Mesenchymal stem cell (in vitro differentiated cells and primary cell): ENCODE data around the gene CLCA1. TPM values are rescaled to one million over a fixed set of nuclear protein-coding genes. Genes with fewer than 3 reads are reported as not detected.
A peak's percentile ranks its signal among the peaks of the same experiment; 100 is the strongest.

ENCODE experiments used
- DNase-seq: peaks from one replicate; pipeline ENCODE4 v3.0.0-alpha.2; 2013
- H2AFZ ChIP-seq: one replicate; pipeline ENCODE4 v1.6.1; 2013; ENCODE audit warnings: low read depth, mild to moderate bottlenecking, control low read depth, inconsistent platforms, low read length, moderate library complexity
- H2AK5ac ChIP-seq: 2 replicates; pipeline ENCODE4 v1.6.1; 2013; ENCODE audit warnings: low read length, moderate library complexity, mild to moderate bottlenecking, inconsistent platforms; ENCODE audit not compliant: severe bottlenecking
- H2BK120ac ChIP-seq: one replicate; pipeline ENCODE4 v1.6.1; 2013; ENCODE audit warnings: low read depth, mild to moderate bottlenecking, inconsistent platforms, low read length, moderate library complexity
- H2BK12ac ChIP-seq, 2 experiments: one replicate each; pipeline ENCODE4 v1.6.1; 2013; ENCODE audit warnings: inconsistent platforms in 2 of 2, low read length in 2 of 2, mild to moderate bottlenecking in 2 of 2, moderate library complexity in 2 of 2, control low read depth in 1 of 2
- H2BK15ac ChIP-seq: one replicate; pipeline ENCODE4 v1.6.1; 2013; ENCODE audit warnings: mild to moderate bottlenecking, low read depth, inconsistent platforms; ENCODE audit not compliant: poor library complexity, severe bottlenecking
- H2BK5ac ChIP-seq: 2 replicates; pipeline ENCODE4 v1.6.1; 2013; ENCODE audit warnings: low read depth, mild to moderate bottlenecking, low read length, control low read depth, inconsistent platforms; ENCODE audit not compliant: poor library complexity, severe bottlenecking
- H3K14ac ChIP-seq, 2 experiments: one replicate each; pipeline ENCODE4 v1.6.1; 2013; ENCODE audit warnings: inconsistent platforms in 2 of 2, low read length in 2 of 2, control low read depth in 1 of 2, mild to moderate bottlenecking in 1 of 2, moderate library complexity in 1 of 2
- H3K18ac ChIP-seq, 2 experiments: one replicate each; pipeline ENCODE4 v1.6.1; 2013; ENCODE audit warnings: inconsistent platforms in 2 of 2, low read length in 2 of 2, control low read depth in 1 of 2, low read depth in 1 of 2, mild to moderate bottlenecking in 1 of 2
- H3K23ac ChIP-seq, 2 experiments: one replicate each; pipeline ENCODE4 v1.6.1; 2013; ENCODE audit warnings: inconsistent platforms in 2 of 2, low read length in 2 of 2, mild to moderate bottlenecking in 2 of 2, moderate library complexity in 2 of 2, control low read depth in 1 of 2
- H3K27ac ChIP-seq: 2 replicates; pipeline ENCODE4 v1.5.1; 2013; ENCODE audit warnings: mild to moderate bottlenecking, moderate library complexity, low read length, control low read depth, inconsistent platforms; ENCODE audit not compliant: poor library complexity, severe bottlenecking
- H3K27me3 ChIP-seq, 2 experiments: 2 replicates each; pipeline versions ENCODE4 v1.6.1 to v1.7.0; 2013; ENCODE audit warnings: low read length in 2 of 2, mild to moderate bottlenecking in 2 of 2, moderate library complexity in 2 of 2, control low read depth in 1 of 2, inconsistent platforms in 1 of 2; ENCODE audit not compliant: control insufficient read depth in 1 of 2, insufficient read depth in 1 of 2
- H3K36me3 ChIP-seq, 2 experiments: 2 replicates each; pipeline versions ENCODE4 v1.6.1 to v1.7.0; 2013; ENCODE audit warnings: low read length in 2 of 2, control low read depth in 1 of 2, inconsistent platforms in 1 of 2, low read depth in 1 of 2, mild to moderate bottlenecking in 1 of 2; ENCODE audit not compliant: insufficient read depth in 2 of 2, control insufficient read depth in 1 of 2
- H3K4ac ChIP-seq, 2 experiments: one replicate each; pipeline ENCODE4 v1.6.1; 2013; ENCODE audit warnings: inconsistent platforms in 2 of 2, low read length in 2 of 2, mild to moderate bottlenecking in 2 of 2, moderate library complexity in 2 of 2, control low read depth in 1 of 2, low read depth in 1 of 2
- H3K4me1 ChIP-seq: 2 replicates; pipeline ENCODE4 v1.6.1; 2013; ENCODE audit warnings: low read depth, low read length, control low read depth; ENCODE audit not compliant: control insufficient read depth, insufficient read depth
- H3K4me2 ChIP-seq: 2 replicates; pipeline ENCODE4 v1.6.1; 2013; ENCODE audit warnings: low read length, mild to moderate bottlenecking, inconsistent platforms; ENCODE audit not compliant: poor library complexity, severe bottlenecking
- H3K4me3 ChIP-seq, 2 experiments: 2 replicates each; pipeline versions ENCODE4 v1.5.1 to v1.7.0; 2013; ENCODE audit warnings: low read length in 2 of 2, mild to moderate bottlenecking in 2 of 2, control low read depth in 1 of 2, low read depth in 1 of 2; ENCODE audit not compliant: insufficient read depth in 1 of 2
- H3K79me1 ChIP-seq: replicated peaks from 2 replicates; pipeline ENCODE4 v1.6.1; 2013; ENCODE audit warnings: mild to moderate bottlenecking, control low read depth, low read length, inconsistent platforms; ENCODE audit not compliant: poor library complexity, severe bottlenecking
- H3K9ac ChIP-seq: 2 replicates; pipeline ENCODE4 v1.7.0; 2013; ENCODE audit warnings: mild to moderate bottlenecking, low read length, moderate library complexity
- H3K9me3 ChIP-seq: 2 replicates; pipeline ENCODE4 v1.7.0; 2013; ENCODE audit warnings: mild to moderate bottlenecking, low read length; ENCODE audit not compliant: control insufficient read depth
- H4K8ac ChIP-seq: one replicate; pipeline ENCODE4 v1.6.1; 2013; ENCODE audit warnings: inconsistent platforms, mild to moderate bottlenecking, low read length, moderate library complexity
- H4K91ac ChIP-seq: one replicate; pipeline ENCODE4 v1.6.1; 2013; ENCODE audit warnings: mild to moderate bottlenecking, low read length, inconsistent platforms
- WGBS: methylation state at CpG from one replicate; pipeline ENCODE4 v1.1.7; 2013; ENCODE audit warnings: mixed read lengths; 5-methylcytosine and 5-hydroxymethylcytosine counted together
- polyA plus RNA-seq, 2 experiments: library from polyadenylated mRNA; stranded (reverse); fragments of 200-250 nt; gene quantifications; one replicate each; pipeline ENCODE4 v1.2.3, GENCODE V29; 2013

CLCA1 gene
- polyA plus RNA-seq (2013, experiment 1 of 2) = not detected
- 0.01 TPM for polyA plus RNA-seq (2013, experiment 2 of 2)

- Histone ChIP-seq H3K36me3 (no peaks in the 10 kb centered on the region), H3K9me3 (no peaks in the 10 kb centered on the region)
These were observed at the start of gene CLCA1 for GRCh38 chr1:86468501-86468977. Gene CLCA1, plus strand, starts transcription at chr1:86468927. Its CDS starts 45 bp downstream, at chr1:86468972.

GRCh38 chr1:86419277-86419903 is 49.3 kb upstream of the CLCA1 start:
- Histone ChIP-seq H4K91ac (no peak overlapping the region), H2BK12ac (no peak overlapping the region), H4K8ac (no peak overlapping the region), H3K9me3 (no peaks in the 10 kb centered on the region), H3K9ac (peak overlapping the region; percentile 42), H2AK5ac (no peak overlapping the region), H3K36me3 (no peaks in the 10 kb centered on the region), H2BK120ac (no peak overlapping the region), H3K4me3 (no peak overlapping the region), H3K18ac (no peak overlapping the region), H3K4me1 (peaks cover 1% of the 10 kb centered on the region), H2BK5ac (no peak overlapping the region), H3K27ac (no peak overlapping the region), H3K4me2 (no peak overlapping the region), H3K23ac (no peak overlapping the region), H3K79me1 (no peaks in the 10 kb centered on the region), H2AFZ (no peak overlapping the region), H2BK15ac (no peak overlapping the region), H3K27me3 (peaks cover 0 to 5% of the 10 kb centered on the region in 2 experiments), H3K4ac (no peak overlapping the region), H3K14ac (no peak overlapping the region)
- peak; percentile 19 for DNase-seq
- 51% methylated on average over 3 of the region's 4 CpGs for WGBS

More at GRCh38 chr1:86468501-86468977, at the start of gene CLCA1:
- H4K8ac ChIP-seq = no peak within 1 kb of the TSS
- H2BK5ac ChIP-seq = no peak within 1 kb of the TSS
- no peak within 1 kb of the TSS for H2BK12ac ChIP-seq
- no peak within 1 kb of the TSS for H2BK15ac ChIP-seq
- no peak within 1 kb of the TSS for H4K91ac ChIP-seq
- no peaks in the 10 kb centered on the region for H3K79me1 ChIP-seq
- no peak within 1 kb of the TSS for H3K4me3 ChIP-seq
- no peak within 1 kb of the TSS for H3K23ac ChIP-seq
- DNase-seq = no peak
- H3K27me3 ChIP-seq = peaks cover 0 to 19% of the 10 kb centered on the region in 2 experiments
- H2AK5ac ChIP-seq = no peak within 1 kb of the TSS
- no peak within 1 kb of the TSS for H2AFZ ChIP-seq
- H2BK120ac ChIP-seq = no peak within 1 kb of the TSS
- H3K27ac ChIP-seq = no peak within 1 kb of the TSS
- no peak within 1 kb of the TSS for H3K9ac ChIP-seq
- H3K18ac ChIP-seq = no peak within 1 kb of the TSS
- no peak within 1 kb of the TSS for H3K4me2 ChIP-seq
- no peak within 1 kb of the TSS for H3K14ac ChIP-seq
- H3K4ac ChIP-seq = no peak within 1 kb of the TSS
- 100% methylated on average over 3 of the region's 7 CpGs for WGBS
- H3K4me1 ChIP-seq = peaks cover 2% of the 10 kb centered on the region

- Histone ChIP-seq H3K9me3 (no peaks in the 10 kb centered on the region), H2BK12ac (no peak overlapping the region), H2BK15ac (no peak overlapping the region), H4K8ac (no peak overlapping the region), H3K4me3 (no peak overlapping the region), H3K9ac (peak overlapping the region; percentile 44), H2BK120ac (no peak overlapping the region), H3K27ac (no peak overlapping the region), H3K4ac (peak overlapping the region in 1 of 2 experiments; percentile 19), H4K91ac (no peak overlapping the region), H3K36me3 (no peaks in the 10 kb centered on the region), H2AFZ (no peak overlapping the region), H3K79me1 (no peaks in the 10 kb centered on the region), H3K14ac (peak overlapping the region in 1 of 2 experiments; percentile 66), H3K4me1 (peaks cover 1% of the 10 kb centered on the region), H3K18ac (no peak overlapping the region), H3K27me3 (peaks cover 0 to 5% of the 10 kb centered on the region in 2 experiments), H3K23ac (no peak overlapping the region), H3K4me2 (no peak overlapping the region), H2AK5ac (no peak overlapping the region), H2BK5ac (no peak overlapping the region)
- WGBS = 92% methylated on average over 5 of the region's 7 CpGs
- no peak for DNase-seq
These were observed 47.0 kb upstream of the CLCA1 start for GRCh38 chr1:86421601-86422280.

DNA sequence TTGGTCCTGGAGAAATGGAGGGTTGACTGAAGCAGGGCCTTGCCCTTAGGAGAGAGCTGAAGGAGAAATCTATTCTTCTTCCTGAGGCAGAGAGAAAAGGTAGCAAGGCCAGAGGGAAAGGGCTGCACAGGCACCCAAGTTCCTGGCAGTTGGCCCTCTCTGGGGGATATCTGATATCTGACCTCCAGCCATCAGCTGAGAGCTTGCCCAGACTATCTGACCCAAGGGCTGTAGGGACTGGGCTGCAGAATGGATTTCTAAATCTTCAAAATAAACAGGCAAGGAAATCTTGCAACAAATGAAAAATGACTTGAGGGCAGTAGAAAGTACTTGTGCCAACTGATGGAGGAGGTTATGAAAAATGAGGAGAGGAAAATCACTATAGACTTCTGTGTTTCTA is 45.3 kb upstream of the CLCA1 start:
- H2AK5ac ChIP-seq = no peak overlapping the region
- no peak overlapping the region for H3K4me2 ChIP-seq
- H2BK5ac ChIP-seq = no peak overlapping the region
- no peak overlapping the region for H2BK120ac ChIP-seq
- H3K18ac ChIP-seq = peak overlapping the region in 1 of 2 experiments; percentile 49
- DNase-seq = no peak
- H3K4me3 ChIP-seq = peak overlapping the region in 1 of 2 experiments; percentile 67
- no peaks in the 10 kb centered on the region for H3K27me3 ChIP-seq
- no peak overlapping the region for H3K4ac ChIP-seq
- H3K14ac ChIP-seq = no peak overlapping the region
- H4K8ac ChIP-seq = no peak overlapping the region
- no peak overlapping the region for H3K23ac ChIP-seq
- H3K27ac ChIP-seq = no peak overlapping the region
- no peaks in the 10 kb centered on the region for H3K9me3 ChIP-seq
- H4K91ac ChIP-seq = no peak overlapping the region
- H2BK12ac ChIP-seq = no peak overlapping the region
- H2AFZ ChIP-seq = no peak overlapping the region
- H2BK15ac ChIP-seq = no peak overlapping the region
- H3K36me3 ChIP-seq = peaks cover 0 to 2% of the 10 kb centered on the region in 2 experiments
- no peaks in the 10 kb centered on the region for H3K79me1 ChIP-seq
- H3K9ac ChIP-seq = peak overlapping the region; percentile 61
- no peaks in the 10 kb centered on the region for H3K4me1 ChIP-seq
